SK-N-SH treated with all-trans-retinoic acid at 6 μM for 48 hours (cell line): ENCODE data around the gene PAXX.

Experiments used
- ARNTL ChIP-seq: fragments of 450-650 bp; formaldehyde crosslinking; IDR thresholded peaks from 2 replicates; pipeline ENCODE4 v1.5.0; 2020; ENCODE audit warnings: low read depth, mild to moderate bottlenecking, moderate library complexity, borderline replicate concordance
- BACH2 ChIP-seq: fragments of 250-450 bp; sonication (Bioruptor Pico); IDR thresholded peaks from 2 replicates; pipeline ENCODE4 v1.9.0; 2021; ENCODE audit warnings: mild to moderate bottlenecking, borderline replicate concordance
- CREB5 ChIP-seq: fragments of 250-450 bp; sonication (Bioruptor Pico); IDR thresholded peaks from 2 replicates; pipeline ENCODE4 v1.5.1; 2020; ENCODE audit warnings: low read depth, mild to moderate bottlenecking, moderate library complexity
- GLIS3 ChIP-seq: fragments of 250-450 bp; sonication (Bioruptor Pico); IDR thresholded peaks from 2 replicates; pipeline ENCODE4 v1.5.0; 2020; ENCODE audit warnings: mild to moderate bottlenecking, moderate library complexity
- PATZ1 ChIP-seq: fragments of 250-450 bp; sonication (Bioruptor Pico); IDR thresholded peaks from 2 replicates; pipeline ENCODE4 v1.8.0; 2020; ENCODE audit warnings: mild to moderate bottlenecking, moderate library complexity, borderline replicate concordance
- POU6F1 ChIP-seq: fragments of 250-450 bp; sonication (Bioruptor Pico); IDR thresholded peaks from 2 replicates; pipeline ENCODE4 v1.8.0; 2021; ENCODE audit warnings: low read depth, mild to moderate bottlenecking, moderate library complexity, borderline replicate concordance
- SNAI2 ChIP-seq: fragments of 250-450 bp; sonication (Bioruptor Pico); IDR thresholded peaks from 2 replicates; pipeline ENCODE4 v1.5.0; 2020; ENCODE audit warnings: mild to moderate bottlenecking, moderate library complexity
- TCF4 ChIP-seq: fragments of 250-450 bp; sonication (Bioruptor Pico); IDR thresholded peaks from 2 replicates; pipeline ENCODE4 v1.8.0; 2021; ENCODE audit warnings: mild to moderate bottlenecking, moderate library complexity, borderline replicate concordance
- ZFP30 ChIP-seq: fragments of 450-650 bp; formaldehyde crosslinking; IDR thresholded peaks from 2 replicates; pipeline ENCODE4 v1.5.0; 2022; ENCODE audit warnings: mild to moderate bottlenecking, moderate library complexity

GRCh38 chr9:136957461-136957860 is 34.8 kb upstream of the PAXX start:
- TF ChIP-seq PATZ1 (CRISPR knock-in tag) (no peak), TCF4 (CRISPR knock-in tag) (no peak), ZFP30 (CRISPR knock-in tag) (no peak), CREB5 (CRISPR knock-in tag) (no peak), ARNTL (CRISPR knock-in tag) (no peak), SNAI2 (CRISPR knock-in tag) (no peak), BACH2 (CRISPR knock-in tag) (no peak), POU6F1 (no peak), GLIS3 (CRISPR knock-in tag) (no peak)
